Esophagus (tissue), 2 donors: ENCODE results near the gene SLC26A6. TPM values are rescaled to one million over a fixed set of nuclear protein-coding genes. Genes with fewer than 3 reads are reported as not detected.

Experiments
- H3K27ac ChIP-seq, 2 donors: one replicate each; pipeline ENCODE4 v1.5.1; 2013; ENCODE audit warnings: low read depth in 2 of 2, mild to moderate bottlenecking in 2 of 2, inconsistent platforms in 1 of 2, low read length in 1 of 2, moderate library complexity in 1 of 2
- H3K27me3 ChIP-seq, 2 donors: one replicate each; pipeline ENCODE4 v1.6.1; 2013; ENCODE audit warnings: low read length in 2 of 2, control low read depth in 1 of 2, mild to moderate bottlenecking in 1 of 2; ENCODE audit not compliant: insufficient read depth in 2 of 2, control insufficient read depth in 1 of 2
- H3K36me3 ChIP-seq, 2 donors: one replicate each; pipeline ENCODE4 v1.6.1; 2013; ENCODE audit warnings: low read length in 1 of 2; ENCODE audit not compliant: control insufficient read depth in 2 of 2, insufficient read depth in 2 of 2
- H3K4me1 ChIP-seq, 2 donors: one replicate each; pipeline ENCODE4 v1.6.1; 2013; ENCODE audit warnings: low read length in 1 of 2; ENCODE audit not compliant: control insufficient read depth in 2 of 2, insufficient read depth in 2 of 2
- H3K4me3 ChIP-seq, 2 donors: one replicate each; pipeline ENCODE4 v1.5.1; 2013; ENCODE audit warnings: low read length in 2 of 2, mild to moderate bottlenecking in 2 of 2, low read depth in 1 of 2, moderate library complexity in 1 of 2
- H3K9me3 ChIP-seq, 2 donors: one replicate each; pipeline ENCODE4 v1.6.1; 2013; ENCODE audit warnings: mild to moderate bottlenecking in 2 of 2, low read depth in 1 of 2, low read length in 1 of 2, moderate library complexity in 1 of 2; ENCODE audit not compliant: control insufficient read depth in 2 of 2, insufficient read depth in 1 of 2
- WGBS, 2 donors: extraction: QIAGEN DNeasy Blood & Tissue Kit; methylation state at CpG; one replicate each; pipeline ENCODE4 v1.1.7; 2013; 5-methylcytosine and 5-hydroxymethylcytosine counted together
- polyA plus RNA-seq, 2 donors: library from polyadenylated mRNA; stranded (reverse); fragments of 200-250 nt; gene quantifications; one replicate each; pipeline ENCODE4 v1.2.3, GENCODE V29; 2013
- donor health status: healthy with polysubstance abuse.
- donor health status: Bipolar disorder and iron deficiency.

The SLC26A6 gene
- polyA plus RNA-seq, 2 donors = 6.4 to 20.8 TPM

DNA sequence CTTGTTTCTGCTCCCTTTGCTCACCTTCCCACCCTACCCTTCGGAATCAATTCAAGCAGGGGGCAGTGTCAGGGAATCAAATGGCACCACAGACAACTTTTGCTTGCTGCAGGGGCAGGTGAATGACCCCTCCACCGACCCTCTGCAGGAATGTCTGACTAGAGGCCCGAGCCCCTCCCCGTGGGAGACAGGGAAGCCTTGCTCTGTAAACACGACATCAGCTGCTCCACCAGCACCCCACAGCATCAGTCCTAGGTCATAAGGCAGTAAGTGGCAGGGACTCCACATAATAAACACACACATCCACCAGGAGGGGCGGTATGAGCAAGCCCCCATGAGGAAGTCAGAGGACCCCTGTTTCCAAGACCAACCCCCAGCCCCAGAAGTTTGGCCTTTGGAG, 2.0 kb upstream of the SLC26A6 start:
- Histone ChIP-seq H3K9me3 (no peaks in the 10 kb centered on the region), H3K27ac (no peak overlapping the region), H3K36me3 (peaks cover 0 to 9% of the 10 kb centered on the region in 2 donors), H3K4me1 (peaks cover 0 to 10% of the 10 kb centered on the region in 2 donors), H3K4me3 (no peak overlapping the region), H3K27me3 (no peaks in the 10 kb centered on the region)
- 65 to 76% methylated on average over 6 of the region's 6 CpGs for WGBS, 2 donors

GRCh38 chr3:48636149-48636655, 941 bp upstream of the SLC26A6 start:
- no peaks in the 10 kb centered on the region for H3K9me3 ChIP-seq
- 46 to 55% methylated on average over 10 of the region's 10 CpGs for WGBS, 2 donors
- peaks cover 0 to 10% of the 10 kb centered on the region in 2 donors for H3K4me1 ChIP-seq
- no peaks in the 10 kb centered on the region for H3K27me3 ChIP-seq
- peaks cover 0 to 16% of the 10 kb centered on the region in 2 donors for H3K36me3 ChIP-seq
- H3K27ac ChIP-seq = peak overlapping the region in 1 of 2 donors; percentile 69
- H3K4me3 ChIP-seq = peak overlapping the region; percentile 63 to 83

- Histone ChIP-seq H3K27ac (peak overlapping the region; percentile 39 to 62), H3K9me3 (no peaks in the 10 kb centered on the region)
These were observed 520 bp downstream of the SLC26A6 start for GRCh38 chr3:48634661-48635221.

DNA sequence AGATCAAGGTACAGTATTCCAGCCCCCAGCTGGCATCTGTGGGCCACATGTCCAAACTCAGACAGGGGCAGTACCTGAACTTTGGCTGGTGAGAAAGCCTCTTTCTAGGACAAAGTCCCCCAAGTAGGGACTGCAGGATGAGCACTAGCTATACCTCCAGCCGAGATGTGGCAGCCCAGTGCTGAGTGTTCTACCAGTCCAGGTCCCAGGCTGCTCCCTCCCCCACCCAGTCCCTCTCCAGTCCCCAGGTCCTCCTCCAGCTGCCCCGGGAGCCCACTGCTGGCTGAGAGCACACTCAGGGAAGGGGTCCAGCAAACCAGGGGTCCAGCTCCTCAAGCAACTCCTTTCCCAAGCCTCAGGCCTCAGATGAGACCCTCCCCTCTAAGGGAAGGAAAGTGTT, 1.5 kb downstream of the SLC26A6 start:
- 92 to 99% methylated on average over 2 of the region's 2 CpGs for WGBS, 2 donors
- Histone ChIP-seq H3K27ac (no peak overlapping the region), H3K4me1 (peaks cover 0 to 10% of the 10 kb centered on the region in 2 donors), H3K36me3 (peaks cover 0 to 30% of the 10 kb centered on the region in 2 donors), H3K27me3 (no peaks in the 10 kb centered on the region), H3K9me3 (no peaks in the 10 kb centered on the region), H3K4me3 (no peak overlapping the region)

More at GRCh38 chr3:48634661-48635221, 520 bp downstream of the SLC26A6 start:
- WGBS, 2 donors = 2 to 4% methylated on average over 30 of the region's 30 CpGs
- Histone ChIP-seq H3K4me3 (peak overlapping the region; percentile 63 to 83), H3K27me3 (no peaks in the 10 kb centered on the region), H3K36me3 (peaks cover 0 to 26% of the 10 kb centered on the region in 2 donors), H3K4me1 (peaks cover 0 to 10% of the 10 kb centered on the region in 2 donors)

GRCh38 chr3:48633256-48633655, 2.0 kb downstream of the SLC26A6 start:
- H3K9me3 ChIP-seq = no peaks in the 10 kb centered on the region
- no peak overlapping the region for H3K4me3 ChIP-seq
- peaks cover 0 to 10% of the 10 kb centered on the region in 2 donors for H3K4me1 ChIP-seq
- peaks cover 0 to 34% of the 10 kb centered on the region in 2 donors for H3K36me3 ChIP-seq
- 95 to 96% methylated on average over 15 of the region's 15 CpGs for WGBS, 2 donors
- H3K27me3 ChIP-seq = no peaks in the 10 kb centered on the region
- H3K27ac ChIP-seq = no peak overlapping the region

- 89 to 91% methylated on average over 22 of the region's 22 CpGs for WGBS, 2 donors
- H3K36me3 ChIP-seq = peaks cover 0 to 37% of the 10 kb centered on the region in 2 donors
- no peak overlapping the region for H3K4me3 ChIP-seq
- H3K9me3 ChIP-seq = no peaks in the 10 kb centered on the region
- no peaks in the 10 kb centered on the region for H3K27me3 ChIP-seq
- H3K4me1 ChIP-seq = peaks cover 0 to 10% of the 10 kb centered on the region in 2 donors
- no peak overlapping the region for H3K27ac ChIP-seq
These were observed 3.5 kb downstream of the SLC26A6 start for GRCh38 chr3:48631516-48632448.

DNA sequence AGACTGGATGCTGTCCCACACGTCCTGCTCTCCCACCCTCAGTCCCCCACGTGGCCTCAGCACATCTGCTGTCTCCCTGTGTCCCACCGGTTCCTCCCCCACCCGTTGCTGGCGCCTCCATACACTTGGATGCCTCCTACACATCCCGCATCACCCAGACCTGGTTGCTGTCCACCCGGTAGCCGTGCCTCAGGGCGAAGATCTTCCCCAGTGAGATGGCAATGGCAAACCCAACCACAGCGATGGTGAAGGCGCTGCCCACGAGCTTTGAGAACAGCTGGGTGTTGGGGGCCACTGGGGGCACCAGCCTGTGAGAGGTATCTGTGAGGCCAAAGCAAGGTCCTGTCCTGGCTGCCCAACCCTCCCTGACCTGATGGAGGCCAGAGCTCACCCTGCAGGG, 4.4 kb downstream of the SLC26A6 start:
- Histone ChIP-seq H3K27ac (no peak overlapping the region), H3K36me3 (peaks cover 0 to 42% of the 10 kb centered on the region in 2 donors), H3K9me3 (no peaks in the 10 kb centered on the region), H3K4me3 (no peak overlapping the region), H3K27me3 (no peaks in the 10 kb centered on the region), H3K4me1 (peaks cover 0 to 7% of the 10 kb centered on the region in 2 donors)
- WGBS, 2 donors = 91 to 94% methylated on average over 12 of the region's 12 CpGs

GRCh38 chr3:48630407-48630806, 4.9 kb downstream of the SLC26A6 start:
- Histone ChIP-seq H3K27me3 (no peaks in the 10 kb centered on the region), H3K36me3 (peaks cover 0 to 46% of the 10 kb centered on the region in 2 donors), H3K4me1 (peaks cover 0 to 5% of the 10 kb centered on the region in 2 donors), H3K27ac (no peak overlapping the region), H3K9me3 (no peaks in the 10 kb centered on the region), H3K4me3 (no peak overlapping the region)
- 96% methylated on average over 8 of the region's 8 CpGs for WGBS, 2 donors

DNA sequence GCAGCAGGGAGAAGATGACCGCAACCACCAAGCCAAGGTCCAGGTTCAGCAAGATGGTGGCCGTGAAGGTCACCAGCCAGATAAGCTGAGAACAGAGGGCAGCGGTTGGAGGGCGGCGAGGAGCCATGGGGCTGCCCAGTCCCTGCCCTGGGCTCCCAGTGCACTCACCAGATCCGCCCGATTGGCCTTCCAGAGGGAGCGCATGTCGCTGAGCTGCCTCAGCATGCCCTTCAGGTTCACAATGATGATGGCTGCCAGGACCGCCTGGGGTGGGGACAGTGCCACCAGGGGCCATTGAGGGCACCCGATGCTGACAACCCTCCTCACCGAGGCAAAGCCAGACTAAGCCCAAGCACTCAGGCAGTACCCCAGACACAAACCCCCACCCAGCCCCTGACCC, 5.4 kb downstream of the SLC26A6 start:
- no peaks in the 10 kb centered on the region for H3K9me3 ChIP-seq
- peaks cover 0 to 50% of the 10 kb centered on the region in 2 donors for H3K36me3 ChIP-seq
- no peaks in the 10 kb centered on the region for H3K27me3 ChIP-seq
- no peak overlapping the region for H3K4me3 ChIP-seq
- no peak overlapping the region for H3K27ac ChIP-seq
- peaks cover 0 to 3% of the 10 kb centered on the region in 2 donors for H3K4me1 ChIP-seq
- WGBS, 2 donors = 93 to 97% methylated on average over 12 of the region's 12 CpGs
